HG02678 (cell line): ENCODE measurements around the gene LCP2.
A peak's percentile ranks its signal among the peaks of the same experiment; 100 is the strongest.

Experiments
- ATAC-seq: cut with Tn5 transposase; IDR thresholded peaks from one replicate; pipeline ENCODE4 v1.9.1; 2021; ENCODE audit warnings: mild to moderate bottlenecking, moderate library complexity; ENCODE audit not compliant: unreplicated experiment

The LCP2 gene

GRCh38 chr5:170276140-170276539 lies 21.4 kb downstream of the LCP2 start:
- no peak for ATAC-seq

DNA sequence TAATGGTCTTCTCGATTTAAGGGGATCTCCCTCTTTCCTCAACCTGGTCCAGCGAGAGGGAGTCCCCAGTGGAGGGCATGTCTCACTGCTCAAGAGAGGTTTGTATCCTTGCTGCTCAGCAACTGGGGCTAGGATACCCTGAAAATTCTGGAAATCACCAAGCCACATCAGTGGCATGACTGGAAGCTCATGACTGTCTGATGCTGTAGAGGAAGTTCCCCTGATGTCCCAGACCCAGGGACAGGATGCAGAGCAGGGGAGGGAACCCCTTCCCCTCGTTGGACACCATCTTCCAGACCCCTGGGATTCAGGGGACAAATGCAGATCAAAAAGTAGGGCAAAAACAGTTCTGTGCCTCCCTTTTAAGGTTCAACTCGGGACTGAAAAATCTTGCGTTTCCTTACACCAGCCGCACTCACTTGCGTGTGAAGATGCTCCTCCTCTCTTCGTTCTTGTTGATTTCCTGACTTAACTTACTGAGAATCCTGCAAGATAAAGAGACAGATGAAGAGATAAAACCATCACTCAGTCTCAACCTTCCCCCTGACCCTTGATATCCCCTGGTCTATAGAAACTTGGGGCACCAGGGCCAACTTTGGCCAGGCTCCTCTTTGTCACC lies 22.1 kb downstream of the LCP2 start:
- no peak for ATAC-seq

DNA sequence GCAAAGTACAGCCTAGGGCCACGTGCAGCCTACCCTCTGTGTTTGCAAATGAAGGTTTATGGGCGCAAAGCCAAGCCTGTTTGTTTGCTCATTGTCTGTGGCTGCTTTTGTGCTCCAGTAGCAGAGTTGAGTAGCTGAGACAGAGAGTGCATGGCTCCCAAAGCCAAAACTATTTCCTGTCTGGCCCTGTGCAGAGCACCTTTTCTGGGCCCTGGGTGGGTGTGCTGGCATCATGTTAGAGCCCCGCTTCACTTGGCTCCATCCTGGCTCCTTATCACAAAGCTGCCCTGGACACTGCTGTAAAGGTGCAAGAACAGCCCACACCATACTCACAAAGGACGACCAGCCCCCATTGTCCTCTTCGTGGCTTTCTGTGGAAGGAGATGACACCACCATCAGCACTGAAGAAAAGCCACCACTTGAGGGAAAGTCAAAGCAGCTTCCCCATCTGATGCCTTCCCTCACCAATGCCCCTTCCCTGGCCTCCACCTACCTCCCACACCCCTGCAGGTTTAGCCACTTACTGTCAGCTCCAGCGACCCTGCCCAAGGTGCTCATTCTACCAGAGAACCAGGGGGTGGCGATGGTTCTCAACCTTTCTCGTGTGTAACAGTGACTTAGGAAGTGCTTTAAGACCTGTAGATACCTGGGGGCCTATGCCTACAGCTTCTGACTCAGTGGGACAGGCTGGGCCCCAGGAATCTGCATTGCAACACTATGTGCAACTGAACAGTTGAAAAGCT lies 23.4 kb downstream of the LCP2 start:
- no peak for ATAC-seq

DNA sequence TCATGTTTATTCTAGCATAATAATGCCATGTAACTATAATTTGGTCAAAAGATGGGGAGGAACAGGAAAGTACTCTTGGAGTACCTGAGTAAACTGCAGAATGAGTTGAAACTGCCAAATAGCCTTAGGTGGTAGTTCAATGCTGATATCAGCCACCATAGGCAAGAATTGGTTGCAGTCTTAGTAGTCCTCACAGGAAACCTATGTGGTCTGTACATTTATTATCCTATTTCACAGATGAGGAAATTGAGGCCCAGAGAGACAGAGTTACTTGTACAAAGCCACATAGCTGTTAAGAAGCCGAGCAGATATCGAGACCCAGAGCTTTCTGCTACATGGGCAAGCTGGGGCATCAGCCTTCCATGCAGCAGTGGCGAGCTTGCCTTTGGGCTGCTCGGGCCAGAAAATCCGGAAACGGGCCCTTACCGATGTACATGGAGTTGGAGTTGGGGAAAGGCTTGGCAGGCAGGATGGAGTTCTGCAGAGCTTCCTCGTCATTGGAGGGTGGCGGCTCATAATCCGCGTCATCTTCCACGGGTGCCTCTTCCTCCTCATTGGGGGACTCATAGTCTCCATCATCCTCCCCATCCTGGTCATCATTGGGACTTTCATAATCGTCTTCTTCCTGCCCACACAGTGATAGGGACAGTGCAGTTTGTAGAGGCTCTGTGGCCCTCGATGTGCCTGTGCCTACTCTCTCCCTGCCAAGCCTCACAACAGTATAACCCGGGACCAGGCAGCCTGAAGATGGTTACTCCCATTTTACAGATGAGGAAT lies 27.1 kb downstream of the LCP2 start:
- ATAC-seq, result no peak

- ATAC-seq, result no peak
Measured at GRCh38 chr5:170269579-170269978, 28.0 kb downstream of the LCP2 start.

DNA sequence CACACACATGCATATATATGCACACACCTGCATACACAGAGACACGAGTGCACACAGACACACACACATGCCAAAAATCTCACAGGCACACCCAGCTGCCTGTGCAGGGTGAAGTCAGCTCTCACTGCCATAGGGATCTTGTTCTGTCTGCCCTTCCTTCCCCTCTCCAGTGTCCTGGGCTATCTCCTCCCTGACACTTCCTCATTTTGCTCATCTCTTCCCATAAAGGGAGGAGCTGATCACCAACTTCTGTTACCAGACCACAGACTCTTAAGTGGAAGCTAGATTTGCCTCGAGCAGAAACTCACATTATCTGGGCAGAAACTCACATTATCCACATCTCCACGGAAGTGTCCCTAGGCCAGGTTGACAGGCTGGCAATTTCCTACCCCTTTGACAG lies 28.7 kb downstream of the LCP2 start:
- ATAC-seq, result no peak

DNA sequence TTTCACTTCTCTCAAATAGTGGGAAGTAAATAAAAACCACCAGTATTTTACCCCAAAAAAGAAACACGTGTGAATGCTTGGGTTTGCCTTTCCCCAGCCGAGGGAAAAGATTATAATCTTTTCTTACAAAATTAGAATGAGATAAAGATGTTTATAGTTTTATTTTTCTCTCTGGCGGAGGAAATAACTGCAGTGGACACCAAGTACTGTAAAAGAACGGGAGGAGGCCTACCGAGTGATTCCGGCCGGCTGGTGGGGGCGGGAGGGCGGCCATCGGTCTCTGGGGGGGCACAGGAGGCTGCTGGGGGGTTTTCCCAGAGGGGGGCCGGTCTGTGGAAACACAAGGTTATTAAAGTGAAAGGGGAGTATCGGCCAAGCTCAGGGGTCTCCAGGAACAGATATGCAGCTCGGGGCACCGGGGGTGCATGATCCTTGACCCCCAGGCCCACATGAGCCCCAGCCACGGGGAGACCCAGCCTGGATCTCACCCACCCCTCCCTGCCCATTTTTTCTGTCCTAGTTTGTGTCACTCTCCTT lies 29.4 kb downstream of the LCP2 start:
- no peak for ATAC-seq

DNA sequence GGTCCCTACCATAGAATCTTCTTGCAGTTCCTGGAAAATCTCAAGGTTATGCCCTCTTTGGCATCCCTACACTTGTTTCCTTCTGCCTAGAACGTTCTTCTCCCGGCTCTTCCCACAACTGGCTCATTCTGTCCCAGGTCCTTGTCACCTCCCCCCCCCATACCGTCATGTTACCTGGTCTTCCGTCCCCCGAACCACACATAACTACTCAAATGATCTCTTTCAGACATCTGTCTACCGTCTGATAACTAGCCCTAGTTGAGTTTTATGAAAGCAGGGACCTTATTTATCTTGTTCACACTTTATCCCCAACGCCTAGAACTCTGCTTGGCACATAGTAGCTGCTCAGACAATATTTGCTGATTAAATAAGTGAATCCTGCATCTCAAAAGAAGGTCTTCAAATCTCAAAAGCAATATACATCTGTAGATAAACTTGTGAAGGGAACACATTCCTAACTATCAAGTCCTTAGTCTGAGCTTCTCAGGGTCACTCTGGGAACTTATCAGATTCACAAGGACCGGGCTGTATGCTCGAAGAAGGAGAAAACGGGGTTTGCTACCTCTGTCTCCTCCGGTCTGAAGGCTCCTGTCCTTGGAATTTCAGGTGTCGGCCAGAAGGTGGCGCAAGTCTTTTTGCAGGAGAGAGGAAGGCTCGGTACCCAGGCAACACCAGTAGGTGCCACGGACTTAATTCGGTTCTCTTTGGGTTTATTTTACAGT lies 30.0 kb downstream of the LCP2 start:
- peak; percentile 80 for ATAC-seq

GRCh38 chr5:170266570-170267381 lies 30.8 kb downstream of the LCP2 start:
- no peak for ATAC-seq

DNA sequence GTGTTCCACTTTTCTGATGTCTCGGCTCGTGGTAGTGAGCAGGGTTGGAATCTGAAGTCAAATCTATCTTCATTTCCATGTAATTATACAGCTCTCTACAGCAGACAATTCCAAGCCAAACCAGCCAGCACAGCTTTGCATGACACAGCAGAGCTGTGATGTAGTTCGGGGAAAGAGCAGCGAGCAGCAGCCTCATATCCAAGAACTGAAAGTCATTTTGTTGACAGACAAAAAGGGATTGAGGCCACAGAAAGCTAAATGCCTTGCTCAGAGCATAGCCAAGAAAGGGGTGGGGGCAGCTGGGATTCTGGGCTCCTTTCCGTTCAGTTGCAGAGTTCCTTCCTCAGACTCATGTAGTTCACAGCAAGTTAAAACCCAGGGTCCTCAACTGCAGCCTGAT lies 32.1 kb downstream of the LCP2 start:
- ATAC-seq, result no peak

DNA sequence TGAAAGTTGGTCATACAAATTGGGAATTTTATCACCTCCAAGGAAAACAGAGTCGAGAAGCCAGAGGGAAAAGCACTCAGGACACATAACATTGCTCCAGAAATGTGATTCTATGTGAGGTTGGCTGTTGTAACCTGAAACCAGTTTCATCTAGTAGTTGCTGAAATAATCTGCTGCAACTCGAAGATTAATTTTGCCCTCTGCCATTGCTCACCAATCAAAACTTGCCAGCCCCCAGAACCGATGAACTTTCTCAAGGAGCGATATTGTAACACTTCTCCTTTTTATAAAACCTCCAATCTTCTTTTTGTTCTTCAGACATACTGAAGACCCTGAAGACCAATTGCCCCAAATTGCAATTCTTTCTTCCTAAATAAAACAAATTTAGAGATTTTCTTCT lies 33.7 kb downstream of the LCP2 start:
- ATAC-seq, result no peak

DNA sequence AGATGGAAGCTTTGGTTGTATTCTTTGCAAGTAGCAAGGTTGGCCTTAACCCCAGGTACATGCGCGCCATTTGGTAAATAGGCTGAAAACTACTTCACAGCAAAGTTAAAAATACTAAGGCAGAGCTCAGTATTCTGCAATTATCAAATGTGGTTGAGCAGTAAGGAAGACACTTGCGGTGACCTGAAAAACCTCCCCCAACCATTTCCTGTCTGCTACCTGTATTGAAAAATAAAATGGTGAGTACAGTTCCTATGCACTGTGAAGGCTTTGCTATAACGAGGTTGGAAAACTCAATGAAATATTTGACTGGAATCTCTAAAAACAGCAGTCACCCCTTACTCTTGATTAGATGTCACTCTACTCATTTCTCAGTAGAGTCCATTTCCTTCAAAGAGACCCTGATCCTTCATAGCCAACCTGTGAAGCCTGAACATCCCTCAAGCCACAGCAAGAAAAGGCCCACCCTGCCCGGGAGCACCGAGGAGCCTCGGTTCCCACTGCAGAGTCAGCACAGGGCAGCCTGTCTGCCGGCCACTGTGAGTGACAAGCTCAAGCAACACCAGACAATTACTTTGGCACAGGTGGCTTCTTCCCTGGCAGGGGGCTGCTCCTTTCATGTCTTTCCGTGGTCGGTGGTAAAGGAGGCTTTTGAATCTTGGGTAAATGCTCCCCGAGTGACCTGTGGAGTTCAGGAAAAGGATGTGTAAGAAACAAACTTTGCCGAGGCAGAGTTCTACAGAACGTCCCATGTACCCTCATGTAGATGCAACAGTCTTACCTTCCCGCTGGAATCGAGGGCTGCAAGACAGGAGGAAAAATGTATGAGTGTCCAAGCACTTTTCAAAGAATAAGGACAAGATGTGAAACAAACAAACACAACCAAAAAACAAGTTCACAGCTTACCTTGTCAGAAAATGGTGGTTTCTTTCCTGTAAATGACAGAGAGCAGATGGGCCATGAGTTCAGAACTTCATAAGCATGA lies 35.2 kb downstream of the LCP2 start:
- no peak for ATAC-seq

DNA sequence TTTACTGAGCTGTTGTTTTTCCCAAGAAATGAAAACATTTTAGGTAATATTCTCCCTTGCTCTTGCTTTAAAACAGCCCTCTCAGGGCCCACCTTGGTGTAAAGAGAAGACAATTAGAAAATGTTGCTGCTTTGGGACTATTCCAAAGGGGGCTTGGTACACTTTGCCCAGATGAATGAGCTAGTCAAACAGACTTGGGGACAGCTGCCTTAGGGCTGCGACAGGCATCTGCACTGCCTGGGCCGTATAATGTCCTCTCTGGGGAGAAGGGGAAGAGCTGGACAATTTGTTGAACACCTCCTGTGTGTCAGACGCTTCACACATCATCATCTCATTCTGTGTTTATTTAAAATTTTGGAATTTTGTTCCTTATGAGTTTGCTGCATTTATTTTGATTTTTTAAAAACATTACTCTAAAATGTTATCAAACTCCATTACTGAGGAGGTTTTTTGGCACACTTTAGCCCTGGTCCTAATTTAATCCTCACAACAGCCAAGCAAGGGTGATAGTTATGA lies 36.0 kb downstream of the LCP2 start:
- ATAC-seq, result no peak

GRCh38 chr5:170257370-170257769 lies 40.2 kb downstream of the LCP2 start:
- ATAC-seq, result no peak

GRCh38 chr5:170256571-170256970 lies 41.0 kb downstream of the LCP2 start:
- ATAC-seq, result no peak

DNA sequence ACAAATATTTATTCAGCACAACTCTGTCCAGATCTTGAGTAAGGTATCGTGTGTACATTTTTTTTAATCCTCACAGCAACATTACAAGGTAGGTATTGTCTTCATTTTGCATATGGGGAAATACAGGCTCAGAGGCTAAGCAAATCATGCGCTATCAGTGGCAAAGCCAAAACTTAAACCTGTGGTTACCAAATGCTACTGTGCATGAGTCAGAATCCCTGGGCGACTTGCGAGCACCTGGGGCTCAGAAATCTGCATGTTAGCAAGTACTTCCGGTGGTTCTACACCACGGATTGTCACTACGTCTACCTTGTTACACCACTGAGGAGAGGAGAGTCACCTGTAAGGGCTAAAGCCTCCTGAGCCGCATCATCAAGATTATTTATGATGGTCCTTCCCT lies 43.5 kb downstream of the LCP2 start:
- peak; percentile 96 for ATAC-seq

- ATAC-seq, result no peak
Measured at GRCh38 chr5:170252720-170253350, 44.7 kb downstream of the LCP2 start.

- no peak for ATAC-seq
Measured at GRCh38 chr5:170252109-170252508, 45.5 kb downstream of the LCP2 start.
